ENCODE data around the gene TRABD2B. TPM values are rescaled to one million over a fixed set of nuclear protein-coding genes. Genes with fewer than 3 reads are reported as not detected.

TRABD2B gene
- polyA plus RNA-seq, 1 of the 3 experiments (the other 2 are of a cell fraction): 0.03 TPM

GRCh38 chr1:47865881-47866535, 131.2 kb downstream of the TRABD2B start:
- no peaks in the 10 kb centered on the region for H3K36me3 ChIP-seq (replicated peaks in 1 of 2; ENCODE audit: control insufficient read depth in 1 of 2, insufficient read depth in 2 of 2, low read length in 1 of 2)
- H2AFZ ChIP-seq (ENCODE audit: low read depth): no peak overlapping the region
- no peaks in the 10 kb centered on the region for H3K9me3 ChIP-seq
- CTCF ChIA-PET: no interaction called here
- DNase-seq: no peak
- WGBS (ENCODE audit: low lambda C conversion rate): 56% methylated on average over 6 of the region's 6 CpGs
- no peaks in the 10 kb centered on the region for H3K9me2 ChIP-seq
- H3F3A ChIP-seq (replicated peaks; ENCODE audit: insufficient read depth): no peaks in the 10 kb centered on the region
- POLR2A ChIA-PET: no interaction called here
- H3K4me2 ChIP-seq: no peak overlapping the region
- TF ChIP-seq RFX5 (IDR thresholded peaks at IDR 0.05; ENCODE audit: low read length) (no peak), TEAD4 (IDR thresholded peaks at IDR 0.05; ENCODE audit: borderline replicate concordance, insufficient read depth) (no peak), EP300 (IDR thresholded peaks at IDR 0.05; ENCODE audit: borderline replicate concordance in 1 of 2, low read depth in 1 of 2, low read length in 1 of 2) (no peak), YY1 (IDR thresholded peaks at IDR 0.05; ENCODE audit: low read depth) (no peak)
- no peaks in the 10 kb centered on the region for H3K27me3 ChIP-seq (ENCODE audit: insufficient read depth)
- H3K9ac ChIP-seq: no peak overlapping the region
- H3K27ac ChIP-seq (ENCODE audit: low read depth in 2 of 2, low read length in 1 of 2): no peak overlapping the region
- no peaks in the 10 kb centered on the region for H3K79me2 ChIP-seq (ENCODE audit: insufficient read depth)
- H3K4me1 ChIP-seq (ENCODE audit: control insufficient read depth in 1 of 2, insufficient read depth in 2 of 2, low read depth in 1 of 2, low read length in 1 of 2): peaks cover 0 to 5% of the 10 kb centered on the region in 2 experiments; a peak in 1 of 4 replicates
- no peaks in the 10 kb centered on the region for H4K20me1 ChIP-seq (ENCODE audit: insufficient read depth)
- H3K4me3 ChIP-seq (ENCODE audit: low read depth in 2 of 2, low read length in 1 of 2): no peak overlapping the region

GRCh38 chr1:47859092-47859743, 138.0 kb downstream of the TRABD2B start:
- no peak overlapping the region for H3K9ac ChIP-seq
- H3K27me3 ChIP-seq (ENCODE audit: insufficient read depth): no peaks in the 10 kb centered on the region
- no peak overlapping the region for H3K4me2 ChIP-seq
- H3K36me3 ChIP-seq (replicated peaks in 1 of 2; ENCODE audit: control insufficient read depth in 1 of 2, insufficient read depth in 2 of 2, low read length in 1 of 2): no peaks in the 10 kb centered on the region
- H3K4me1 ChIP-seq (ENCODE audit: control insufficient read depth in 1 of 2, insufficient read depth in 2 of 2, low read depth in 1 of 2, low read length in 1 of 2): no peaks in the 10 kb centered on the region
- CTCF ChIA-PET: no interaction called here
- 31% methylated on average over 3 of the region's 3 CpGs for WGBS (ENCODE audit: low lambda C conversion rate)
- no peak overlapping the region for H3K27ac ChIP-seq (ENCODE audit: low read depth in 2 of 2, low read length in 1 of 2)
- H3K9me3 ChIP-seq: no peaks in the 10 kb centered on the region
- no peak for DNase-seq
- H3F3A ChIP-seq (replicated peaks; ENCODE audit: insufficient read depth): no peaks in the 10 kb centered on the region
- H3K4me3 ChIP-seq (ENCODE audit: low read depth in 2 of 2, low read length in 1 of 2): no peak overlapping the region
- TF ChIP-seq IRF3 (IDR thresholded peaks at IDR 0.05; ENCODE audit: low read depth, low read length) (no peak), TEAD4 (IDR thresholded peaks at IDR 0.05; ENCODE audit: borderline replicate concordance, insufficient read depth) (no peak), FOXJ3 (CRISPR knock-in tag; IDR thresholded peaks at IDR 0.05) (no peak), POLR2AphosphoS5 (IDR thresholded peaks at IDR 0.05; ENCODE audit: low read depth, low read length) (no peak), MAX (IDR thresholded peaks at IDR 0.05; ENCODE audit: low read depth) (no peak), ELF1 (IDR thresholded peaks at IDR 0.05) (no peak), RCOR1 (IDR thresholded peaks at IDR 0.05; ENCODE audit: low read length) (no peak), ZBTB33 (IDR thresholded peaks at IDR 0.05; ENCODE audit: borderline replicate concordance, low read depth) (no peak), GATA2 (CRISPR knock-in tag; IDR thresholded peaks at IDR 0.05) (no peak), FOXM1 (IDR thresholded peaks at IDR 0.05; ENCODE audit: low read depth) (no peak), REST (IDR thresholded peaks at IDR 0.05; ENCODE audit: low read depth, low read length) (no peak), YY1 (IDR thresholded peaks at IDR 0.05; ENCODE audit: low read depth) (no peak), RFX5 (IDR thresholded peaks at IDR 0.05; ENCODE audit: low read length) (no peak)
- H2AFZ ChIP-seq (ENCODE audit: low read depth): no peak overlapping the region
- H3K9me2 ChIP-seq: no peaks in the 10 kb centered on the region
- no peaks in the 10 kb centered on the region for H3K79me2 ChIP-seq (ENCODE audit: insufficient read depth)
- POLR2A ChIA-PET: no interaction called here
- no peaks in the 10 kb centered on the region for H4K20me1 ChIP-seq (ENCODE audit: insufficient read depth)

Measured in SK-N-SH (cell line).